NCI-H2227 (cell line): ENCODE results near the gene PIH1D1.

Experiments
- DNase-seq: peaks from one replicate; lab custom pipeline; 2025; ENCODE audit not compliant: unreplicated experiment; lab: John Stamatoyannopoulos, UW

Gene PIH1D1

GRCh38 chr19:49421039-49421877, 30.4 kb downstream of the PIH1D1 start:
- peak; percentile 96 for DNase-seq

GRCh38 chr19:49420227-49420626, 31.4 kb downstream of the PIH1D1 start:
- DNase-seq: no peak

GRCh38 chr19:49419173-49419572, 32.4 kb downstream of the PIH1D1 start:
- no peak for DNase-seq

- no peak for DNase-seq
Observed at GRCh38 chr19:49418511-49418910, 33.1 kb downstream of the PIH1D1 start.

GRCh38 chr19:49417088-49417487, 34.5 kb downstream of the PIH1D1 start:
- no peak for DNase-seq

GRCh38 chr19:49415810-49416200, 35.8 kb downstream of the PIH1D1 start:
- no peak for DNase-seq

- DNase-seq: no peak
Observed at GRCh38 chr19:49415102-49415809, 36.4 kb downstream of the PIH1D1 start.

GRCh38 chr19:49414256-49414655, 37.4 kb downstream of the PIH1D1 start:
- no peak for DNase-seq

- DNase-seq: peak; percentile 40
Observed at GRCh38 chr19:49413348-49413747, 38.3 kb downstream of the PIH1D1 start.

- no peak for DNase-seq
Observed at GRCh38 chr19:49411681-49412326, 39.8 kb downstream of the PIH1D1 start.

- DNase-seq: no peak
Observed at GRCh38 chr19:49409441-49410029, 42.1 kb downstream of the PIH1D1 start.

GRCh38 chr19:49408816-49409440, 42.7 kb downstream of the PIH1D1 start:
- no peak for DNase-seq

GRCh38 chr19:49407482-49408015, 44.1 kb downstream of the PIH1D1 start:
- no peak for DNase-seq

- no peak for DNase-seq
Observed at GRCh38 chr19:49407079-49407478, 44.5 kb downstream of the PIH1D1 start.

- DNase-seq: no peak
Observed at GRCh38 chr19:49403404-49404187, 48.0 kb downstream of the PIH1D1 start.

- no peak for DNase-seq
Observed at GRCh38 chr19:49400029-49400428, 51.6 kb downstream of the PIH1D1 start.

- no peak for DNase-seq
Observed at GRCh38 chr19:49398931-49399330, 52.7 kb downstream of the PIH1D1 start.

- DNase-seq: no peak
Observed at GRCh38 chr19:49398001-49398615, 53.5 kb downstream of the PIH1D1 start.

GRCh38 chr19:49396738-49397505, 54.7 kb downstream of the PIH1D1 start:
- no peak for DNase-seq
